H9 (cell line): ENCODE results near the gene FKBP11. TPM values are rescaled to one million over a fixed set of nuclear protein-coding genes. Genes with fewer than 3 reads are reported as not detected.

Experiments
- DNase-seq: peaks from one replicate; pipeline ENCODE4 v3.0.0-alpha.2; 2017
- H2AFZ ChIP-seq: one replicate; pipeline ENCODE4 v1.6.1; 2013; ENCODE audit warnings: mild to moderate bottlenecking, low read length, control low read depth, moderate library complexity
- H2AK5ac ChIP-seq: 2 replicates; pipeline ENCODE4 v1.6.1; 2013; ENCODE audit warnings: low read length, control low read depth, mixed read lengths; ENCODE audit not compliant: insufficient read length
- H2BK120ac ChIP-seq: one replicate; pipeline ENCODE4 v1.6.1; 2013; ENCODE audit warnings: low read depth, mild to moderate bottlenecking, low read length, control low read depth, inconsistent platforms; ENCODE audit not compliant: poor library complexity, severe bottlenecking
- H2BK12ac ChIP-seq: 2 replicates; pipeline ENCODE4 v1.6.1; 2013; ENCODE audit warnings: low read length, control low read depth, mixed read lengths, low read depth; ENCODE audit not compliant: insufficient read length
- H2BK15ac ChIP-seq: 2 replicates; pipeline ENCODE4 v1.6.1; 2013; ENCODE audit warnings: low read depth, low read length, control low read depth
- H2BK20ac ChIP-seq: one replicate; pipeline ENCODE4 v1.6.1; 2013; ENCODE audit warnings: low read depth, mild to moderate bottlenecking, low read length, control low read depth, inconsistent platforms; ENCODE audit not compliant: poor library complexity, severe bottlenecking
- H2BK5ac ChIP-seq: 2 replicates; pipeline ENCODE4 v1.6.1; 2013; ENCODE audit warnings: low read length, control low read depth, mixed read lengths; ENCODE audit not compliant: insufficient read length
- H3K14ac ChIP-seq: 2 replicates; pipeline ENCODE4 v1.6.1; 2013; ENCODE audit warnings: low read length, control low read depth; ENCODE audit not compliant: insufficient read depth
- H3K18ac ChIP-seq: 2 replicates; pipeline ENCODE4 v1.6.1; 2013; ENCODE audit warnings: low read depth, mild to moderate bottlenecking, mixed read lengths, low read length, control low read depth; ENCODE audit not compliant: insufficient read length
- H3K23ac ChIP-seq: 2 replicates; pipeline ENCODE4 v1.6.1; 2013; ENCODE audit warnings: low read length, control low read depth, mixed read lengths, low read depth; ENCODE audit not compliant: insufficient read length
- H3K23me2 ChIP-seq: 2 replicates; pipeline ENCODE4 v1.6.1; 2013; ENCODE audit warnings: low read depth, mild to moderate bottlenecking, mixed read lengths, low read length, control low read depth; ENCODE audit not compliant: insufficient read length, poor library complexity, severe bottlenecking
- H3K27ac ChIP-seq: 2 replicates; pipeline ENCODE4 v1.5.1; 2013; ENCODE audit warnings: low read length, control low read depth, mixed read lengths, low read depth; ENCODE audit not compliant: insufficient read length
- H3K27me3 ChIP-seq: 2 replicates; pipeline ENCODE4 v1.6.1; 2013; ENCODE audit warnings: low read length, control low read depth, inconsistent platforms; ENCODE audit not compliant: insufficient read depth
- H3K4ac ChIP-seq: 2 replicates; pipeline ENCODE4 v1.6.1; 2013; ENCODE audit warnings: low read depth, mild to moderate bottlenecking, control low read depth, inconsistent platforms, low read length, moderate library complexity
- H3K4me1 ChIP-seq: 2 replicates; pipeline ENCODE4 v1.6.1; 2013; ENCODE audit warnings: low read length, control low read depth, inconsistent platforms; ENCODE audit not compliant: insufficient read depth
- H3K4me2 ChIP-seq: 2 replicates; pipeline ENCODE4 v1.6.1; 2013; ENCODE audit warnings: low read length, control low read depth, mixed read lengths; ENCODE audit not compliant: insufficient read length, insufficient read depth
- H3K56ac ChIP-seq: 2 replicates; pipeline ENCODE4 v1.6.1; 2013; ENCODE audit warnings: low read depth, mild to moderate bottlenecking, mixed read lengths, low read length, control low read depth; ENCODE audit not compliant: insufficient read length
- H3K79me1 ChIP-seq: 2 replicates; pipeline ENCODE4 v1.6.1; 2013; ENCODE audit warnings: low read depth, mild to moderate bottlenecking, moderate library complexity, low read length, control low read depth, inconsistent platforms; ENCODE audit not compliant: insufficient read depth, poor library complexity, severe bottlenecking
- H3K79me2 ChIP-seq: 2 replicates; pipeline ENCODE4 v1.6.1; 2013; ENCODE audit warnings: low read length, control low read depth, inconsistent platforms; ENCODE audit not compliant: insufficient read depth
- H3K9ac ChIP-seq: 2 replicates; pipeline ENCODE4 v1.6.1; 2013; ENCODE audit warnings: low read length, control low read depth, mixed read lengths; ENCODE audit not compliant: insufficient read length; ENCODE audit errors: extremely low read depth
- H3K9me3 ChIP-seq: one replicate; pipeline ENCODE4 v1.6.1; 2013; ENCODE audit warnings: low read depth, low read length, inconsistent platforms; ENCODE audit not compliant: control insufficient read depth
- H3T11ph ChIP-seq: one replicate; pipeline ENCODE4 v1.6.1; 2013; ENCODE audit warnings: mild to moderate bottlenecking, low read length, control low read depth, inconsistent platforms
- H4K20me1 ChIP-seq: one replicate; pipeline ENCODE4 v1.6.1; 2013; ENCODE audit not compliant: control insufficient read depth, insufficient read length, insufficient read depth
- H4K5ac ChIP-seq: 2 replicates; pipeline ENCODE4 v1.6.1; 2013; ENCODE audit warnings: low read depth, mild to moderate bottlenecking, mixed read lengths, low read length, control low read depth; ENCODE audit not compliant: insufficient read length
- H4K8ac ChIP-seq: replicated peaks from 2 replicates; pipeline ENCODE4 v1.6.1; 2013; ENCODE audit warnings: low read length, control low read depth, mixed read lengths, low read depth; ENCODE audit not compliant: insufficient read length
- H4K91ac ChIP-seq: 2 replicates; pipeline ENCODE4 v1.6.1; 2013; ENCODE audit warnings: low read depth, mild to moderate bottlenecking, moderate library complexity, mixed read lengths, low read length, control low read depth; ENCODE audit not compliant: insufficient read length
- H3K27ac Mint-ChIP-seq, 3 experiments: 2 replicates in 2 of 3; 3 replicates in 1 of 3; pipeline ENCODE4 v1.8.0; 2020 to 2021; ENCODE audit warnings: mixed read lengths in 3 of 3, mild to moderate bottlenecking in 1 of 3, moderate library complexity in 1 of 3
- H3K27me3 Mint-ChIP-seq: 2 replicates; pipeline ENCODE4 v1.8.0; 2021; ENCODE audit warnings: low read depth, mild to moderate bottlenecking, moderate library complexity, mixed read lengths
- H3K36me3 Mint-ChIP-seq, 3 experiments: 2 replicates in 2 of 3; 3 replicates in 1 of 3; pipeline ENCODE4 v1.8.0; 2020 to 2021; ENCODE audit warnings: low read depth in 3 of 3, mixed read lengths in 3 of 3; ENCODE audit not compliant: insufficient read depth in 1 of 3
- H3K4me1 Mint-ChIP-seq, 2 experiments: 2 replicates each; pipeline ENCODE4 v1.8.0; 2020; ENCODE audit warnings: mixed read lengths in 2 of 2
- H3K4me3 Mint-ChIP-seq, 2 experiments: 2 replicates in 1 of 2; 3 replicates in 1 of 2; pipeline ENCODE4 v1.8.0; 2020 to 2021; ENCODE audit warnings: mild to moderate bottlenecking in 2 of 2, mixed read lengths in 2 of 2, moderate library complexity in 1 of 2
- H3K9me3 Mint-ChIP-seq, 2 experiments: 2 replicates in 1 of 2; 3 replicates in 1 of 2; pipeline ENCODE4 v1.8.0; 2020; ENCODE audit warnings: mild to moderate bottlenecking in 2 of 2, mixed read lengths in 2 of 2, moderate library complexity in 1 of 2
- WGBS: extraction: QIAGEN DNeasy Blood & Tissue Kit; methylation state at CpG from one replicate; pipeline ENCODE4 v1.1.7; 2013; ENCODE audit warnings: missing lambda C conversion rate, low lambda C conversion rate, mixed read lengths; ENCODE audit not compliant: insufficient read length; ENCODE audit errors: extremely low coverage; 5-methylcytosine and 5-hydroxymethylcytosine counted together
- total RNA-seq: library from RNA; stranded (reverse); gene quantifications from 2 replicates; pipeline ENCODE4 v1.2.1, GENCODE V29; 2021
- TF ChIP-seq, protein P1 (sequence below): fragments of 200-600 bp; sonication (generic); conservative IDR thresholded peaks from 3 replicates; pipeline ENCODE4 v1.8.0; 2021; ENCODE audit warnings: antibody characterized with exemption, mild to moderate bottlenecking

FKBP11 gene
- total RNA-seq, 1 experiment from 2014 or later: 40.8 TPM

DNA sequence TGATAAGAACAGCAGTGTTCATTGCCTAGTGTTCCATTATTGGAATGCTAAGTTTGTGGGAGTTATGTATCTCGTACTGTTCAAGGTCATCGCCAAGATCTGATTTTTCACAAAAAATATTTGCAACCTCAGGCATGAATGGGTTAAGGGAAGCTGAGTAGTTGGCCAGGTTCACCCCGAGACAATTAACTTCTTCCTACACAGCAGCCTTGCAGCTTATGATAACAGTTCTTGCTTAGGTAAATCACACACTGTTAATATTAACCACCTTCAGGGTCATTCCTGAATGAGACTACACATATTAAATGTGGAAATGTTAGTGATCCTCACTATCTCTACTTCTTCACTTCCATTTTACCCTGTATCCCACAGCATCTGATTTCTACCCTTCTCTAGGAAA, 18.0 kb downstream of the FKBP11 start:
- Histone ChIP-seq H2BK5ac (no peak overlapping the region), H3K56ac (no peak overlapping the region), H3T11ph (no peak overlapping the region), H2BK15ac (no peak overlapping the region), H3K23me2 (no peaks in the 10 kb centered on the region), H3K79me1 (no peaks in the 10 kb centered on the region), H4K5ac (no peak overlapping the region), H4K20me1 (no peaks in the 10 kb centered on the region), H2BK20ac (no peak overlapping the region), H3K9me3 (no peaks in the 10 kb centered on the region), H4K8ac (no peak overlapping the region), H2BK12ac (no peak overlapping the region), H3K18ac (no peak overlapping the region), H3K4me1 (no peaks in the 10 kb centered on the region), H3K27me3 (no peaks in the 10 kb centered on the region), H3K23ac (no peak overlapping the region), H3K79me2 (no peaks in the 10 kb centered on the region), H4K91ac (no peak overlapping the region), H2BK120ac (no peak overlapping the region), H3K9ac (no peak overlapping the region), H3K4ac (no peak overlapping the region), H2AFZ (no peak overlapping the region), H2AK5ac (no peak overlapping the region), H3K4me2 (no peak overlapping the region), H3K14ac (no peak overlapping the region), H3K27ac (no peak overlapping the region)
- no peaks in the 10 kb centered on the region for H3K36me3 Mint-ChIP-seq
- TF ChIP-seq, protein P1, sequence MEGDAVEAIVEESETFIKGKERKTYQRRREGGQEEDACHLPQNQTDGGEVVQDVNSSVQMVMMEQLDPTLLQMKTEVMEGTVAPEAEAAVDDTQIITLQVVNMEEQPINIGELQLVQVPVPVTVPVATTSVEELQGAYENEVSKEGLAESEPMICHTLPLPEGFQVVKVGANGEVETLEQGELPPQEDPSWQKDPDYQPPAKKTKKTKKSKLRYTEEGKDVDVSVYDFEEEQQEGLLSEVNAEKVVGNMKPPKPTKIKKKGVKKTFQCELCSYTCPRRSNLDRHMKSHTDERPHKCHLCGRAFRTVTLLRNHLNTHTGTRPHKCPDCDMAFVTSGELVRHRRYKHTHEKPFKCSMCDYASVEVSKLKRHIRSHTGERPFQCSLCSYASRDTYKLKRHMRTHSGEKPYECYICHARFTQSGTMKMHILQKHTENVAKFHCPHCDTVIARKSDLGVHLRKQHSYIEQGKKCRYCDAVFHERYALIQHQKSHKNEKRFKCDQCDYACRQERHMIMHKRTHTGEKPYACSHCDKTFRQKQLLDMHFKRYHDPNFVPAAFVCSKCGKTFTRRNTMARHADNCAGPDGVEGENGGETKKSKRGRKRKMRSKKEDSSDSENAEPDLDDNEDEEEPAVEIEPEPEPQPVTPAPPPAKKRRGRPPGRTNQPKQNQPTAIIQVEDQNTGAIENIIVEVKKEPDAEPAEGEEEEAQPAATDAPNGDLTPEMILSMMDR: no peak
- peaks cover 19% of the 10 kb centered on the region for H3K27me3 Mint-ChIP-seq
- H3K4me1 Mint-ChIP-seq: 0 out of 4 replicates have a peak, but pooled peaks cover 0 to 4% of the 10 kb centered on the region in 2 experiments
- no peak overlapping the region for H3K27ac Mint-ChIP-seq
- no CpG with 5 or more reads among the region's 3 CpGs for WGBS
- DNase-seq: no peak
- H3K4me3 Mint-ChIP-seq: no peak overlapping the region
- no peaks in the 10 kb centered on the region; a peak in 1 of 5 replicates for H3K9me3 Mint-ChIP-seq
